ENCODE data around the gene TUBB4B.

TUBB4B gene

DNA sequence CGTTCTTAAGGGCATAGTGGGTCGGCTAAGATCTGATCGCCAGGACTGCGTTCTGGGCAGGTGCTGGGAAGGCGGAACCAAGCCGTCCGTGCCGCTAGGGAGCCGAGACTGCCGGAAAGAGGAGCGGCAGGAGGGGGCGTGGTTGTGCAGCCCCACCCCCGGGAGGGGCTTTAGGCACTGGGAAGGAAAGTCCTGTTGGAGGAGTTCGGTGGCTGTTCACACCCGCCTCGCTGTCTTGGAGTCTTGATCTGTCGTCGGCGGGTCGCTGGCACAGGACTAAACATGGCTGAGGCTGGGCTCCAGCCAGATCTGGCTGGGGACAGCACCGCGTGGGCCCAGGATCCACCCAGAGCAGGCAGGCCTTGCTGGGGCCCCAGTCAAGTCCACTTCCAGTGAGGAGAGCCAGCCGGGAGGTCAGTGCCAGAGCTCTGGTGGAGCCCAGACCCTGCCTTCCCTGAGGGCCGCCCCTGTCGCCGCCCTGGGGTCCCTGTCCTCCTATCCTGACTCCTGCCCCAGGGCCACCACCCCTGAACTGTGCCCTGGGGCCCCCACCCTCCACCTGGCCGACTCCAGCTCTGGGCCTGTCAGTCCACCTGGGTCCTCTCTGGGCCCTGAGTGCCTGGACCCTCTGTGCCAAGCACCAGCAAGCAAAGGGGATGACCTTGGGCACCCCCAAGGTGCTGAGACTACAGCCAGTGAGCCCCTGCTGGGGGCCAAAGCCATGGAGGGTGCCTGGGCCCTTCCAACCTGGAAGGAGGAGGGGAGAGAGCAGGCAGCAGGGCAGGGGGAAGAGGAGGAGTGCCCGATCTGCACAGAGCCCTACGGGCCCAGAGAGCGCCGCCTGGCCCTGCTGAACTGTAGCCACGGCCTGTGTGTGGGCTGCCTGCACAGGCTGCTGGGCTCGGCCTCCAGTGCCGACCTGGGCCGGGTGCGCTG lies 23.5 kb upstream of the TUBB4B start:
- Histone ChIP-seq H3K9ac (no peak overlapping the region), H3K4me3 (IDR thresholded peaks at IDR 0.05; ENCODE audit: insufficient read depth, low read depth, low read length) (no peak overlapping the region), H3K79me2 (ENCODE audit: insufficient read depth, low read depth) (no peaks in the 10 kb centered on the region), H3K27me3 (ENCODE audit: insufficient read depth, low read depth) (no peaks in the 10 kb centered on the region), H3K4me2 (no peak overlapping the region), H2AFZ (ENCODE audit: low read depth) (no peak overlapping the region), H3K4me1 (ENCODE audit: low read depth, poor library complexity, severe bottlenecking) (no peaks in the 10 kb centered on the region), H3K27ac (no peak overlapping the region), H3K36me3 (ENCODE audit: insufficient read depth) (no peaks in the 10 kb centered on the region), H4K20me1 (ENCODE audit: insufficient read depth) (no peaks in the 10 kb centered on the region)
- TF ChIP-seq, protein P1, sequence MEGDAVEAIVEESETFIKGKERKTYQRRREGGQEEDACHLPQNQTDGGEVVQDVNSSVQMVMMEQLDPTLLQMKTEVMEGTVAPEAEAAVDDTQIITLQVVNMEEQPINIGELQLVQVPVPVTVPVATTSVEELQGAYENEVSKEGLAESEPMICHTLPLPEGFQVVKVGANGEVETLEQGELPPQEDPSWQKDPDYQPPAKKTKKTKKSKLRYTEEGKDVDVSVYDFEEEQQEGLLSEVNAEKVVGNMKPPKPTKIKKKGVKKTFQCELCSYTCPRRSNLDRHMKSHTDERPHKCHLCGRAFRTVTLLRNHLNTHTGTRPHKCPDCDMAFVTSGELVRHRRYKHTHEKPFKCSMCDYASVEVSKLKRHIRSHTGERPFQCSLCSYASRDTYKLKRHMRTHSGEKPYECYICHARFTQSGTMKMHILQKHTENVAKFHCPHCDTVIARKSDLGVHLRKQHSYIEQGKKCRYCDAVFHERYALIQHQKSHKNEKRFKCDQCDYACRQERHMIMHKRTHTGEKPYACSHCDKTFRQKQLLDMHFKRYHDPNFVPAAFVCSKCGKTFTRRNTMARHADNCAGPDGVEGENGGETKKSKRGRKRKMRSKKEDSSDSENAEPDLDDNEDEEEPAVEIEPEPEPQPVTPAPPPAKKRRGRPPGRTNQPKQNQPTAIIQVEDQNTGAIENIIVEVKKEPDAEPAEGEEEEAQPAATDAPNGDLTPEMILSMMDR (conservative IDR thresholded peaks at IDR 0.05; ENCODE audit: low read depth, low read length) = no peak

GRCh38 chr9:137218212-137218753 lies 22.8 kb upstream of the TUBB4B start:
- Histone ChIP-seq H3K79me2 (ENCODE audit: insufficient read depth, low read depth) (no peaks in the 10 kb centered on the region), H3K27ac (no peak overlapping the region)
- TF ChIP-seq, protein P1 (conservative IDR thresholded peaks at IDR 0.05; ENCODE audit: low read depth, low read length) = no peak

GRCh38 chr9:137218754-137219271 lies 22.3 kb upstream of the TUBB4B start:
- no peak overlapping the region for H3K4me2 ChIP-seq
- no peak overlapping the region for H3K9ac ChIP-seq
- no peaks in the 10 kb centered on the region for H3K27me3 ChIP-seq (ENCODE audit: insufficient read depth, low read depth)
- TF ChIP-seq, protein P1 (conservative IDR thresholded peaks at IDR 0.05; ENCODE audit: low read depth, low read length) = no peak
- no peak overlapping the region for H3K27ac ChIP-seq
- no peaks in the 10 kb centered on the region for H3K79me2 ChIP-seq (ENCODE audit: insufficient read depth, low read depth)
- no peak overlapping the region for H3K4me3 ChIP-seq (IDR thresholded peaks at IDR 0.05; ENCODE audit: insufficient read depth, low read depth, low read length)
- no peak overlapping the region for H2AFZ ChIP-seq (ENCODE audit: low read depth)
- no peaks in the 10 kb centered on the region for H4K20me1 ChIP-seq (ENCODE audit: insufficient read depth)
- H3K4me1 ChIP-seq (ENCODE audit: low read depth, poor library complexity, severe bottlenecking) = peaks cover 5% of the 10 kb centered on the region
- no peaks in the 10 kb centered on the region for H3K36me3 ChIP-seq (ENCODE audit: insufficient read depth)

More at GRCh38 chr9:137218212-137218753, 22.8 kb upstream of the TUBB4B start:
- Histone ChIP-seq H3K4me1 (ENCODE audit: low read depth, poor library complexity, severe bottlenecking) (peaks cover 4% of the 10 kb centered on the region), H3K9ac (no peak overlapping the region), H4K20me1 (ENCODE audit: insufficient read depth) (no peaks in the 10 kb centered on the region), H3K36me3 (ENCODE audit: insufficient read depth) (no peaks in the 10 kb centered on the region), H3K27me3 (ENCODE audit: insufficient read depth, low read depth) (no peaks in the 10 kb centered on the region), H3K4me2 (no peak overlapping the region), H2AFZ (ENCODE audit: low read depth) (no peak overlapping the region), H3K4me3 (IDR thresholded peaks at IDR 0.05; ENCODE audit: insufficient read depth, low read depth, low read length) (no peak overlapping the region)

DNA sequence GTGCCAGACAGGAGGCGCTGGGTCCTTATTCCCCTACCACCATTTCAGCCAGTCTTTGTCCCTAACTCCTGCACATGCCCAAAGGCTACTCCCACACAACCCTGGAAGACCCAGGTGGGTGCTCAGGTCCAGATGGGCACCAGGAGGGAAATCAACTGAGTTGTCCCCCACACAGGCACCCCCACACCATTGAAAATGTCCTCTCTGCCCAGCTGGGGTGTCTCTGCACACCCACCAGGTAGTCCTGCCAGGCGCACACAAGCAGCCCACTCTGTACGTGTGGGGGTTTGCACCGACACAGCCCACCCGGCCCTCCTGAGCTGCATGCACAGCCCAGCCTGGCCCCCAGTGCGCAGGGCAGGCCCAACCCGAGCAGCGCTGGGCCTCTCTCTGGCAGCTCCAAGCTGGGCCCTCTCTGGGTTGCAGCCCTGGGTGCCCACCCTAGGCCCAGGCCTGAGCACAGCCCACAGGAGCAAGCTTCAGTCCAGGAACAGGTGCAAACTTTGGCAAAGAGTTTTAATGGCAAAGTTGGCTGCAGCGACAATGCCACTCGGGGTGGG lies 21.2 kb upstream of the TUBB4B start:
- no peak overlapping the region for H3K4me2 ChIP-seq
- H3K27me3 ChIP-seq (ENCODE audit: insufficient read depth, low read depth) = no peaks in the 10 kb centered on the region
- no peak overlapping the region for H3K27ac ChIP-seq
- TF ChIP-seq, protein P1 (conservative IDR thresholded peaks at IDR 0.05; ENCODE audit: low read depth, low read length) = no peak
- no peaks in the 10 kb centered on the region for H3K36me3 ChIP-seq (ENCODE audit: insufficient read depth)
- peaks cover 10% of the 10 kb centered on the region for H3K4me1 ChIP-seq (ENCODE audit: low read depth, poor library complexity, severe bottlenecking)
- no peak overlapping the region for H3K9ac ChIP-seq
- no peaks in the 10 kb centered on the region for H4K20me1 ChIP-seq (ENCODE audit: insufficient read depth)
- no peaks in the 10 kb centered on the region for H3K79me2 ChIP-seq (ENCODE audit: insufficient read depth, low read depth)
- H3K4me3 ChIP-seq (IDR thresholded peaks at IDR 0.05; ENCODE audit: insufficient read depth, low read depth, low read length) = no peak overlapping the region
- no peak overlapping the region for H2AFZ ChIP-seq (ENCODE audit: low read depth)

All from KMS-11 (cell line).